GM10266 (cell line): ENCODE measurements around the gene PCNX2.

Experiments
- DNase-seq: peaks from one replicate; pipeline ENCODE4 v3.0.0; 2012; ENCODE audit errors: extremely low spot score
- CTCF ChIP-seq: IDR thresholded peaks from 2 replicates; pipeline ENCODE4 v1.5.1; 2012; ENCODE audit warnings: mild to moderate bottlenecking, low read depth; ENCODE audit not compliant: control insufficient read depth, insufficient read depth; ENCODE audit errors: missing control alignments

Gene PCNX2

DNA sequence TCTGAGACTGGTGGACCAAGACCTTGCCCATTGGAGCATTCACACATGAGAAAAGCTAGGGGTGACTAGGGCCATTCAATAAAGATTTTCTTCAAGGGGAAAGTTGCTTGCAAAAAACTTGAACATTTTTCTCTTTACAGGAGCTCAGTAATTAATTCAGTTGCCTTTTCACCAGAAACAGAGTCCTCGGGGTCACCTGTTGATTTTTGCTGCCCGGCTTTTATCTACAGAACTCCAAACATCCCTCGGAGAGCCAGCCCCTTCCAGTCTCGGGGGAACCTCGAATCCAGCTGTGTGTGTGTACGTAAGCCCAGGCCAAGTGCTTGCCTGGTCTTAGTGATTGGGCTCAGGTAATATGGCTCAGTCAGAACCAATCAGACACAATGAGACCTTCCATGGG lies 47.5 kb downstream of the PCNX2 start:
- no peak for TF ChIP-seq CTCF
- no peak for DNase-seq

DNA sequence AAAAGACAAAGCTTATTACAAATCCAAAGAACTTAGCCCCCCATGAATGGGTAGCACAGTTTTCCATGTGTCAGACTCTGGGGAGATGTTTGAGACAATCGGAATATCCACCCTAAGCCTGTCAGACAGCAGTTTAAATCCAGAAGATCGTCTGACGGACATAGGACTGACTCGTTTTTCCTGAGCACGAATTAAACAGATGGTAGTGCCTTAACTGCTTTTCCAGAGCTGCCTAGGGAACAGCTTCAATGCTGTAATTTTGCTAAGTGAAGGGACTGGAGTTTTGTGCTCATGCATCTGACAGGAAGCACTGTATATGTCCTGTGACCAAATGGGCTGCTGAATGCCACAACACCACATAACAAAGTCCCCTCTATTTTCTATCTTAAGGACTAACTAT lies 48.6 kb downstream of the PCNX2 start:
- DNase-seq: no peak

GRCh38 chr1:233245191-233245765 lies 50.2 kb downstream of the PCNX2 start:
- no peak for DNase-seq
- no peak for TF ChIP-seq CTCF

More for the DNA sequence above, 48.6 kb downstream of the PCNX2 start:
- TF ChIP-seq CTCF: no peak

DNA sequence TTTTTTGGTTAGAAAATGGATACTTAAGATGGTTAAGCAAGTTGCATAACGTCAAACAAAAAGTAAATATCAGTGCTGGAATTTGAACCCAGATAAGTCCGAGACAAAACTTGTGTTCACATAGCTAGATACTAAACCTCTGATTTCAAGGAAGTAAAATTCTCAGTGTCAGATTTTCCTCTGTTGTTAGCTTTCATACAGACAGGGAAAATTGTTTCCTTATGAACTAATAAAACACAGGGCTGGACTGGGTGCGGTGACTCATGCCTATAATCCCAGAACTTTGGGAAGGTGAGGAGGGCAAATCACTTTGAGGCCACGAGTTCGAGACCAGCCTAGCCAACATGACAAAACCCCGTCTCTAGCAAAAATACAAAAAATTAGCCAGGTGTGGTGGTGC lies 51.3 kb downstream of the PCNX2 start:
- DNase-seq: no peak
- TF ChIP-seq CTCF: no peak

DNA sequence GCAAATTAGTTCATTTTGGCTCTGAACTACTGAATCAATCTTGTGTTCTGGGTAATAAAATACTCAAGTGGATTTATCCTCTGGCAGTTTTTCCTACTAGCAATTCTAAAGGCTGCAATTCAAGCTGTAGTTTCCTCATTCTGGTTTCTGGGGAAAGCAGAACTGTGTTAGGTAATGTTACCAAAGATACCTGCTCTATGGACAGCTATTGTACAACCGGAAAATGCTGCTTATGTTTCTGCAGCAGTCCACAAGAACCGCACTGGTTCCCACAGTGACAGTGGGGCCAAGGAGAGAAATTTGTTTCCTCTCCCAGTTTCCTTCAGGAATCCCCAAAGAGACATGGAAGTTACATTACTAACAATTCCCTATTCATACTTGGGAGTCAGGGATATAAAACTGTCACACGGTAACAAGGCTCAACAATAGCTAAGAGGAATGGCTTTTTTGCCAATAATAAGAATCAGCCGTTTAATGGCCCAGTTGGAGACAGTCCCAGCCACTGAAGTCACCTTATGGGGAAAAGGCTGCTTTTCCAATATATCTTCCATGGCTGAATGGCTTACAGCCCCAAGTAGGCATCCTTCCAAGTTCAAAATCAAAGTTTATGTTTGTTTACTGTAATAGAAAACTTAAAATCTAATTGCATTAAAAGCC lies 52.6 kb downstream of the PCNX2 start:
- DNase-seq: no peak

GRCh38 chr1:233241759-233242158 lies 53.8 kb downstream of the PCNX2 start:
- no peak for TF ChIP-seq CTCF
- no peak for DNase-seq

More for the DNA sequence above, 52.6 kb downstream of the PCNX2 start:
- no peak for TF ChIP-seq CTCF
